ENCODE measurements around the gene TMC1.
"Not testable (repeated sequence)": the region's sequence is repeated elsewhere in the genome, so short reads cannot be mapped to it uniquely, and the experiment has no call there.

TMC1 gene

DNA sequence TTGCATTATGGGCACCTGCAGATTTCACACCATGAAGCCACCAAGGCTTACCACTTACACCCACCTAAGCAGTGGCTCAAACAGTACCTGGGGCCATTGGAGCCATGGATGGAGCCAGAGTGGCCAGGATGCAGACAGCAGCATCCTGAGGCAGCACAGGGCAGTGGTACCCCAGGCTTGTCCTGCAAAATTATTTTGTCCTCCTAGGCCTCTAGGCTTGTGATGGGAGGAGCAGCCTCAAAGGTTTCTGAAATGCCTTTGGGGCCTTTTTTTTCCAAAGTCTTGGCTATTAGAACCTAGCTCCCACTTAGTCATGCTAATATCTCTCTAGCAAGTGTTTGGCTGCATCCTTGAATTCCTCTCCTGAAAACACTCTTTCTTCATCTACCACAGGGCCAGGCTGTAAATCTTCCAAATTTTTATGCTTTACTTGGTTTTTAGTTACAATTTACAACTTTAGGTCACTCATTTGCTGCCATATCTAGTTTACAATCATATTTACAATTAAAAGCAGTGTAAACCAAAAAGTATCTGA lies 15.7 kb downstream of the TMC1 start:
- H3K4me1 Mint-ChIP-seq (ENCODE audit: low read depth) = peaks cover 42% of the 10 kb centered on the region
- H3K27ac Mint-ChIP-seq = no peak overlapping the region
- intact Hi-C loops (cut with micrococcal nuclease) = no loop called here
- no peaks in the 10 kb centered on the region for H3K9me3 Mint-ChIP-seq
- H3K4me3 Mint-ChIP-seq = no peak overlapping the region
- H3K27me3 Mint-ChIP-seq = no peaks in the 10 kb centered on the region
- no peaks in the 10 kb centered on the region for H3K36me3 Mint-ChIP-seq (ENCODE audit: low read depth)

DNA sequence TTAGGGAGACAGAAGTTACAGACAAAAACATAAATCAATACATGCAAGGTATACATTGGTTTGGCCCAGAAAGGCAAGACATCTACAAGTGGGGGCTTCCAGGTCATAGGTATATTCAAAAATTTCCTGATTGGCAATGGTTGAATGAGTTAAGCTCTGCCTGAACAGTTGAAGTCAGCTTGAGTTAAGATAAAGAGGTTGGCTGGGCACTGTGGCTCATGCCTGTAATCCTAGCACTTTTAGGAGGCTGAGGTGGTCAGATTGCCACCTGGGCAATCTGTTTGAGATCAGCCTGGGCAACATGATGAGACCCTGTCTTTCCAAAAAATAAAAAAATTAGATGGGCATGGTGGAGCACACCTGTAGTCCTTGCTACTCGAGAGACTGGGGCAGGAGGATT lies 16.3 kb downstream of the TMC1 start:
- Mint-ChIP-seq H3K27me3 (no peaks in the 10 kb centered on the region), H3K4me1 (ENCODE audit: low read depth) (peaks cover 45% of the 10 kb centered on the region), H3K4me3 (no peak overlapping the region), H3K27ac (no peak overlapping the region), H3K36me3 (ENCODE audit: low read depth) (no peaks in the 10 kb centered on the region), H3K9me3 (no peaks in the 10 kb centered on the region)
- intact Hi-C loops (cut with micrococcal nuclease) = no loop called here

DNA sequence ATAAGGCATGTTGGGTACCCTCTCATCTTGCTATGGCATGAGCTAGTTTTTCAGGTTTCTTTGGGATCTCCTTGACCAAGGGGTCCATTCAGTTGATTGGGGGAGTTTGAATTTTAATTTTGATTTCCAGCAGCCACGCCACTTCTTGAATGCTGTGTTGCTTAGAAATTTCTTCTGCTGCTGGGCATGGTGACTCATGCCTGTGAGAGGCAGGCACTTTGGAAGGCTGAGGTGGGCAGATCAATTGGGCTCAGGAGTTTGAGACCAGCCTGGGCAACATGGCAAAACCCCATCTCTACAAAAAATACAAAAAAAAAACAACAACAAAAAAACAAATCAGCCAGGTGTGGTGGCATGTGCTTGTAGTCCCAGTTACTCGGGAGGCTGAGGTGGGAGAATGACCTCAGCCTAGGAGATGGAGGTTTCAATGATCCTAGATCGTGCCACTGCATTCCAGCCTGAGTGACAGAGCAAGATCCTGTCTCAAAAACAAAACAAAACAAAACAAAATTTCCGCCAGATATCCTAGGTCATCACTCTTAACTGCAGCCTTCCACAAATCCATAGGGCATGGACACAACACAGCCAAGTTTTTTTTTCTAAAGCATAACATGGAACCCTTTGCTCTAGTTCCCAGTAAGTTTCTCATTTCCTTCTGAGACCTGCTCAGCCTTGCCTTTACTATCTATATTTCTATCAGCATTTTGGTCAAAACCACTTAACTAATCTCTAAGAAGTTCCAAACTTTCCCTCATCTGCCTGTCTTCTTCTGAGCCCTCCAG lies 17.7 kb downstream of the TMC1 start:
- Mint-ChIP-seq H3K27me3 (no peaks in the 10 kb centered on the region), H3K9me3 (no peaks in the 10 kb centered on the region), H3K27ac (peak overlapping the region; percentile 81), H3K4me1 (ENCODE audit: low read depth) (peaks cover 52% of the 10 kb centered on the region), H3K4me3 (no peak overlapping the region), H3K36me3 (ENCODE audit: low read depth) (no peaks in the 10 kb centered on the region)
- intact Hi-C loops (cut with micrococcal nuclease) = no loop called here

DNA sequence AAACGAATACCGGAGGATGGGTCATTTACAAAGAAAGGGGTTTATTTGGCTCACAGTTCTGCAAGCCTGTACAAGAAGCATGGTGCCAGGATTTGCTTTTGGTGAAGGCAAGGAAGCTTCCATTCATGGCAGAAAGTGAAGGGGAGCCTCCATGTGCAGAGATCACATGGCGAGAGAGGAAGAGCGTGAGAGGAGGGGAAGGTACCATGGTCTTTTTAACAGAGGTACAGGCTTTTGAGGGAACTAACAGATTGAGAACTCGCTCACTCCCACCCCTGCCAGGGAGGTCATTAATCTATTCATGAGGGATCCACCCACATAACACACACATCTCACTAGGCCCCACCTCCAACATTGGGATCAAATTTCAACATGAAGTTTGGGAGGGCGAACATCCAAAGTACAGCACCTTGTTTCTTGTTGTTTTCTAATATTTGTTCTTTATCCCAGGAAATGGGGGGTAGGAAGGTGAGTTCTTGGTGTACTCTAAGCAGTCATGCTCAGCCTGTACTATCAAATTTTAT lies 18.5 kb downstream of the TMC1 start:
- Mint-ChIP-seq H3K4me1 (ENCODE audit: low read depth) (peaks cover 52% of the 10 kb centered on the region), H3K4me3 (no peak overlapping the region), H3K27me3 (no peaks in the 10 kb centered on the region), H3K9me3 (no peaks in the 10 kb centered on the region), H3K36me3 (ENCODE audit: low read depth) (no peaks in the 10 kb centered on the region), H3K27ac (peak overlapping the region; percentile 81)
- intact Hi-C loops (cut with micrococcal nuclease) = loop anchor here (5.0 kb wide), 3 partner anchors 52 to 173 kb away; partner anchors contain the start of gene ZFAND5

DNA sequence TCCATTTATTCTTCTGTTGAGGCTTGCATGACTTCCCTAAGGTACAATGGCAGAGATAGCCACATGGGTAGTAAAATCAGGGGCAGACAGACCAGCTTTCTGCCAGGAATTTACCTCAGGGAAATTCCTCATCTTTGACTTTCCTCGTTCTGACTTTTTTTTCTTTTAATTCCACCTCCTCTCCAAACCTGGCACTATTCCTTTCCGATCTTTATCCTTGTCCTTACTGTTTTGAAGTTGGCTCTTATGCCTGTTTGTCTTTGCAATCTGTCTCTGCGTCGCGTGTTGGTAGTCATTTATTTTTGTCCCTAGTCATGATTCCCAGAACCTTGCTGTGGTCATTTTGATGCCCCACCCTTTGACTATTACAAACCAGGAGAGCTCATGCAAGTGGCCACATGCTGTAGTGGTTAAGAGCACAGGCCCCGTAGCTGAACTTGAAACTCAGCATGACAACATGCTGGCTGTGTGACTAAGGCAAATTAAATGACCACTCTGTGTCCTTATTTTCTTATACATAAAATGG lies 19.0 kb downstream of the TMC1 start:
- peak overlapping the region; percentile 81 for H3K27ac Mint-ChIP-seq
- peaks cover 48% of the 10 kb centered on the region for H3K4me1 Mint-ChIP-seq (ENCODE audit: low read depth)
- no peaks in the 10 kb centered on the region for H3K27me3 Mint-ChIP-seq
- no peaks in the 10 kb centered on the region for H3K36me3 Mint-ChIP-seq (ENCODE audit: low read depth)
- intact Hi-C loops (cut with micrococcal nuclease) = loop anchor here (5.0 kb wide), 3 partner anchors 52 to 173 kb away; partner anchors contain the start of gene ZFAND5
- H3K4me3 Mint-ChIP-seq = peak overlapping the region; percentile 21
- H3K9me3 Mint-ChIP-seq = no peaks in the 10 kb centered on the region

DNA sequence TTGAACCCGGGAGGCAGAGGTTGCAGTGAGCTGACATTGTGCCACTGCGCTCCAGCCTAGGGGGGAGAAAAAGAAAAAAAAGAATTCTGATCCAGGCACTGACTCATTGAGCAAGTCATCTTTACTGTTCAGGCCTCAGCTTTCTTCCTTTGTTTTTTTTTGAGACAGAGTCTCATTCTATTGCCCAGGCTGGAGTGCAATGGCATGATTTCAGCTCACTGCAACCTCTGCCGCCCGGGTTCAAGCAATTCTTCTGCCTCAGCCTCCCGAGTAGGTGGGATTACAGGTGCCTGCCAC lies 21.1 kb downstream of the TMC1 start:
- intact Hi-C loops (cut with micrococcal nuclease) = loop anchor here (5.0 kb wide), 3 partner anchors 50 to 175 kb away; partner anchors contain the start of gene ZFAND5
- peak overlapping the region; percentile 81 for H3K27ac Mint-ChIP-seq
- peaks cover 46% of the 10 kb centered on the region for H3K4me1 Mint-ChIP-seq (ENCODE audit: low read depth)
- not testable (repeated sequence) for H3K9me3 Mint-ChIP-seq; H3K27me3 Mint-ChIP-seq; H3K36me3 Mint-ChIP-seq (ENCODE audit: low read depth); H3K4me3 Mint-ChIP-seq

DNA sequence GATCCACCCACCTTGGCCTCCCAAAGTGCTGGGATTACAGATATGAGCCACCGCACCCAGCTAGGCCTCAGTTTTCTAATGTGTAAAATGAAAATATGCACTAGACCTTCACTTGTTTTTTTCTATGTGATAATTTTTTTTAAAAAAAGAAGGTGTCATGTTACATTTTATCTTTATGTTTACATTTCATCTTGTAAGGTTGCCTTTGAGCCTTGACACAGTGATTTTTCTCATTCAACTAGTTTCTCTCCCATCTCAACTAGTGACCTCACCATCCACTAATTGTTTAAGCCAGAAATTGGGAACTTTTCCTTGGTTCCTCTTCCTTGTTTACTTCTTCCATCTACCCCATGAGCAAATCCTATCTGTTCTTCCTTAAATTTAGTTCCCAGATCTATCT lies 21.5 kb downstream of the TMC1 start:
- no peaks in the 10 kb centered on the region for H3K27me3 Mint-ChIP-seq
- no peaks in the 10 kb centered on the region for H3K36me3 Mint-ChIP-seq (ENCODE audit: low read depth)
- H3K4me3 Mint-ChIP-seq = no peak overlapping the region
- H3K4me1 Mint-ChIP-seq (ENCODE audit: low read depth) = peaks cover 46% of the 10 kb centered on the region
- peak overlapping the region; percentile 81 for H3K27ac Mint-ChIP-seq
- intact Hi-C loops (cut with micrococcal nuclease) = loop anchor here (5.0 kb wide), 3 partner anchors 49 to 176 kb away; partner anchors contain the start of gene ZFAND5
- H3K9me3 Mint-ChIP-seq = no peaks in the 10 kb centered on the region

DNA sequence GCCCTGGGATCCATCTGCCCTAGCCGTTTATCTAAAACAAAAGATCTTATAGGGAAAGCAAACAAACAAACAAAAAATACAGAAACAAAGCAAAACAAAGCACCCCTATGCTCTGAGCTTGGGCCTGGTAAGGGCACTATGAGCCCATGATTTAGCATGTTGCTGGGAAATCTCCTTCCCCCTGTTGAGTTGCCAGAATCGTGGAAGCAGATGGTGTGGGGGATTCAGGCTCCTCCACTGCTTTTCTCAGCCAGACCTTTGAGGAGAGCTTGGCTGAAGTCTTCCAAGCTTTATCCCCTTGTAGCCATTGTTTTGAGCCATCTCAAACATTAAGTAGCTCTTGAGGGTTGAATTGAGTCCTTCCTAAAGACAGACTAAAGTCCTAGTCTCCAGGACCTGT lies 29.9 kb downstream of the TMC1 start:
- no peaks in the 10 kb centered on the region for H3K27me3 Mint-ChIP-seq
- intact Hi-C loops (cut with micrococcal nuclease) = no loop called here
- H3K9me3 Mint-ChIP-seq = no peaks in the 10 kb centered on the region
- H3K4me1 Mint-ChIP-seq (ENCODE audit: low read depth) = no peaks in the 10 kb centered on the region
- H3K36me3 Mint-ChIP-seq (ENCODE audit: low read depth) = no peaks in the 10 kb centered on the region
- H3K27ac Mint-ChIP-seq = no peak overlapping the region
- no peak overlapping the region for H3K4me3 Mint-ChIP-seq

DNA sequence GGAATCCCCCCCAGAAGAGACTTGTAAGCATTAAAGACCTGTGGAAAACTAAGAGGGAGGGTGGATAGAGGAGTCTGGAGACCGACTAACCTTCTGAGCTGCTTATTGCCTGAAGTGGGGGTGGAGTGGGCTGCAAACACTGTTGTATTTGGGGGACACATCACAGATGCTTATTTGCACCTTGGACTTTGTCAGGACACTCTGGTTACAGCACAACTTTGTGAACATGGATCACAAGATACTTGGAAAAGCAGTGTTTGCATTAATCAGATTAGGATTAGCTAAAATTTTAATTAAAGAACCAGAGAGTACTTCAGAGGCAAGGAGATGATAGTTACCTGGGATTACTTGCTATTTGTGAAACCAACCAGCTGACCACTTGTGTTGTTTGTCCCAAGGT lies 30.9 kb downstream of the TMC1 start:
- no peaks in the 10 kb centered on the region for H3K27me3 Mint-ChIP-seq
- no peak overlapping the region for H3K27ac Mint-ChIP-seq
- peaks cover 1% of the 10 kb centered on the region for H3K4me1 Mint-ChIP-seq (ENCODE audit: low read depth)
- H3K36me3 Mint-ChIP-seq (ENCODE audit: low read depth) = no peaks in the 10 kb centered on the region
- intact Hi-C loops (cut with micrococcal nuclease) = no loop called here
- H3K4me3 Mint-ChIP-seq = no peak overlapping the region
- no peaks in the 10 kb centered on the region for H3K9me3 Mint-ChIP-seq

DNA sequence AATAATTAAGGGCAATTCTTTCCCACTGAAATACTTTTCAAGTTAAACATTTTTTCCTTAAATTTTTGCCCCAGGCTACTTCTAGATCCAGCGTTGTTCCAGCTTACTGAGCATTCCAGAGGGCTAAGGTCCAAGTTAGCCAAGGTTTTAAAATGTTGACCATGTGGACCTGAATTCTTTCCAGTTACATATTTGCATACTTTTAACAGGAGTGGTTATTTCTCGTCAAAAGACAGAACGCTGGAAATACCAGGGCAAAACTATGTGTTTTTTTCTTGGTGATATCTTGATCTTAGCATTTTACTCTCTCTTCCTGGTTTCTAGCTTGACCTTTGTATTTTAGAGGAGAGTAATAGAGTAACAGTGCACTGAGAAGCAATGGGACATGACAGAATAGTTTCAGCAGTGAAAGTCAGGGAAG lies 32.8 kb downstream of the TMC1 start:
- intact Hi-C loops (cut with micrococcal nuclease) = no loop called here
- Mint-ChIP-seq H3K4me1 (ENCODE audit: low read depth) (peaks cover 12% of the 10 kb centered on the region), H3K27ac (peak overlapping the region; percentile 28), H3K36me3 (ENCODE audit: low read depth) (no peaks in the 10 kb centered on the region), H3K4me3 (no peak overlapping the region), H3K27me3 (no peaks in the 10 kb centered on the region), H3K9me3 (no peaks in the 10 kb centered on the region)

DNA sequence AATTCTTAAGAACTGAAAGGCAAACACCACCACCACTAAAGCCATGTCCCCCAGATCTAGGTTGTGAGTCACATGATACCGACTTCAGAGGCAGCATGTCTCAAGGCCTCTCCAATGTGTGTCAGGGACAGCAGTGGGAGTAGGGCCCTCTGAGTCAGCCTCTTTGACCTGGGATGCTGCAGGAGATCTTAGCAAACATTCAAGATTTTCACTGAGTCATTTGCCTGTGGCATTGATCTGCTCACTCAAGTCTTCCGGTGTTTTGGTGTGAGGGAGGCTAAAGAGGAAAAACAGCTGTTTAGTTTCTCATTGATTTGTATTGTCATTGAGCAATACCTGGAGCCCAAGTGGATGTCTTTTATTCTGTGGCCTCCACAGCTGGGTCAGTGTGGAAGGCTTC lies 36.1 kb downstream of the TMC1 start:
- H3K36me3 Mint-ChIP-seq (ENCODE audit: low read depth) = no peaks in the 10 kb centered on the region
- no peaks in the 10 kb centered on the region for H3K27me3 Mint-ChIP-seq
- H3K9me3 Mint-ChIP-seq = no peaks in the 10 kb centered on the region
- peaks cover 12% of the 10 kb centered on the region for H3K4me1 Mint-ChIP-seq (ENCODE audit: low read depth)
- peak overlapping the region; percentile 34 for H3K27ac Mint-ChIP-seq
- H3K4me3 Mint-ChIP-seq = no peak overlapping the region
- intact Hi-C loops (cut with micrococcal nuclease) = no loop called here

DNA sequence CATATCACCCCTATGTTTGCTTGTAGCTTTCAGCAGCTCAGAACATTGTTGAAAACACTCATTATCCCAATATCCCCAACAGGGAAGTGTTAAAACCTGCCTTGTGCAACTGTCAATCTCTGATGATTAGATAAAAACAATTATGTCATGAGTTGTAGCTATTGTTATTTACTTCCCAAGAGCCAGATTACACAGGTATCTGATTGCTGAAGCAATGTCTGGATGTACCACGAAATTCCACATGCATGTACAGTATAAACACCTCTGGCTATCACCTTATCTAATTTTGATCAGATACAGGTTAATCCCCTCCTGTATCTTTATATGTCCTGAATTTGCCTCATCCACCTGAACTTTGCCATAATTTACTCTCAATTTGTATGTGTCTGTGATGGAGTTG lies 38.7 kb downstream of the TMC1 start:
- Mint-ChIP-seq H3K27ac (no peak overlapping the region), H3K36me3 (ENCODE audit: low read depth) (no peaks in the 10 kb centered on the region), H3K4me1 (ENCODE audit: low read depth) (peaks cover 20% of the 10 kb centered on the region), H3K9me3 (no peaks in the 10 kb centered on the region), H3K27me3 (no peaks in the 10 kb centered on the region), H3K4me3 (no peak overlapping the region)
- intact Hi-C loops (cut with micrococcal nuclease) = no loop called here

DNA sequence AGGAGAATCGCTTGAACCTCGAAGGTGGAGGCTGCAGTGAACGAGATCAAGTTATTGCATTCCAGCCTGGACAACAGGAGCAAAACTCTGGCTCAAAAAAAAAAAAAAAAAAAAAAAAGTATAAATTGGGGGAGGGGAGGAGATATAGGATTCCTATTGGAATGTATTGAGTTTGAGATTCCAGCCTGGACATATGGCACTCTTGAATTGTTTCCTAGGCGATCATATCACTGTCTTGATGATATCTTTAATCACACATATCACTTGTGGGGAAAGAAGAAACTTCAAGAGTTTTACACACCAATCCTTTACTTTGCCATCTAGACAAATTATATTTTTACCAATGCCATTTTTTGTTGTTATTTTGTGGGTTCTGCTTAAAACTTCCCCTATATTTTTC lies 42.4 kb downstream of the TMC1 start:
- Mint-ChIP-seq H3K4me3 (no peak overlapping the region), H3K27me3 (no peaks in the 10 kb centered on the region), H3K36me3 (ENCODE audit: low read depth) (no peaks in the 10 kb centered on the region), H3K4me1 (ENCODE audit: low read depth) (peaks cover 19% of the 10 kb centered on the region), H3K27ac (no peak overlapping the region), H3K9me3 (no peaks in the 10 kb centered on the region)
- intact Hi-C loops (cut with micrococcal nuclease) = no loop called here

DNA sequence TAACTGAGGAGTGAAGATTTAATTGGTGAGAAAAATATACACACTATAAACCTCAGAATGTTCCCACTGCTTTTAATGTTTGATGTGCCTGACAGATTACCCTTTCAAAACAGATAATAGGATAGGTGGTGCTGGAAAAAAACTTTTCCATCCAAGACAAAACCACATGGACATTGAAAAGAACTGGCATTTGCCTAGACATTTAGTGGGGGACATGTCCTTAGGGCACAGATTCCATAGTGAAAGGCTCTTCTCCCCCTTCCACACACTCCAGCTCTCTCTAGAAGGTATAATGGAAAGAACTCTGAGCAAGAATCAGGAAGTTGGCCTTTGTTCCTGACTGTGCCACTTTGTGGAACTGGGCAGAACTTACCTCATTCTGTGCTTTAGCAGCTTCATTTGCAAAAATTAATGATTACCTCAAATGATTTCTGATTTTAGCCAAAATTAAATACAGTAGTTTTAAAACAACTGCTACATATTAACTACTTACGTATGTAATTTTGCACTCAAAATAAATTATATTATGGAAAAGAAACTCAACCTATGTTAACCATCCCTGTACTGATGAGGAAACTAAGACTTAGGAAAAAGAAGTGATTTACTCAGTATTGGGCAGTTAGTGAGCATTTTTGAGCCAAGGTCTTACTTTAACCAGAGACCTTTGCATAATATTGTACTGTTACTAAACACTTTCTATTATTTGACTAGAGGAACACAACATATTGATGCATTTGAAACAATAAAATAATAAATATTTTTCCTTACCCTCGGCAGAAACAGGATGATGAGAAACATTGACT lies 43.3 kb downstream of the TMC1 start:
- intact Hi-C loops (cut with micrococcal nuclease) = no loop called here
- peak overlapping the region; percentile 40 for H3K27ac Mint-ChIP-seq
- H3K9me3 Mint-ChIP-seq = no peaks in the 10 kb centered on the region
- H3K36me3 Mint-ChIP-seq (ENCODE audit: low read depth) = no peaks in the 10 kb centered on the region
- no peaks in the 10 kb centered on the region for H3K27me3 Mint-ChIP-seq
- no peak overlapping the region for H3K4me3 Mint-ChIP-seq
- H3K4me1 Mint-ChIP-seq (ENCODE audit: low read depth) = peaks cover 19% of the 10 kb centered on the region

All from dendritic cell treated with granulocyte-macrophage colony-stimulating factor and Interleukin-4, amounts not matched to agents 40 ng/mL and 50 ng/mL, for 4 days (primary cell).